ES-I3 (cell line): ENCODE measurements around the gene SLC35A2.

ENCODE experiments used
- H3K36me3 ChIP-seq: 2 replicates; pipeline ENCODE4 v1.6.1; 2013; ENCODE audit warnings: mild to moderate bottlenecking, low read length, control low read depth, moderate library complexity; ENCODE audit not compliant: insufficient read depth
- H3K4me1 ChIP-seq: 2 replicates; pipeline ENCODE4 v1.6.1; 2013; ENCODE audit warnings: mild to moderate bottlenecking, control low read depth, low read length; ENCODE audit not compliant: insufficient read depth
- H3K9ac ChIP-seq: 2 replicates; pipeline ENCODE4 v1.6.1; 2013; ENCODE audit warnings: low read depth, mild to moderate bottlenecking, low read length, moderate library complexity
- H3K9me3 ChIP-seq: 2 replicates; pipeline ENCODE4 v1.6.1; 2013; ENCODE audit warnings: mild to moderate bottlenecking, low read length, moderate library complexity; ENCODE audit not compliant: control insufficient read depth, insufficient read depth

Gene SLC35A2

GRCh38 chrX:48911412-48912182, at the start of gene SLC35A2:
SLC35A2 (minus strand) TSS chrX:48911646; CDS start chrX:48911636, 10 bp downstream.
- H3K36me3 ChIP-seq, result peaks cover 29% of the 10 kb centered on the region
- H3K9me3 ChIP-seq, result no peaks in the 10 kb centered on the region
- no peaks in the 10 kb centered on the region; the same call in 1 of the 2 replicates for H3K4me1 ChIP-seq
- H3K9ac ChIP-seq, result peak within 1 kb of the TSS; percentile 69

- H3K9ac ChIP-seq, result no peak overlapping the region
- peaks cover 7% of the 10 kb centered on the region; the same call in 1 of the 2 replicates for H3K36me3 ChIP-seq
- no peaks in the 10 kb centered on the region for H3K9me3 ChIP-seq
- H3K4me1 ChIP-seq, result peaks cover 6% of the 10 kb centered on the region
Observed at GRCh38 chrX:48960291-48960690, 48.8 kb upstream of the SLC35A2 start.

GRCh38 chrX:48958635-48959094, 47.2 kb upstream of the SLC35A2 start:
- H3K4me1 ChIP-seq, result peaks cover 6% of the 10 kb centered on the region
- H3K36me3 ChIP-seq, result peaks cover 10% of the 10 kb centered on the region
- no peaks in the 10 kb centered on the region for H3K9me3 ChIP-seq
- H3K9ac ChIP-seq, result peak overlapping the region; percentile 81

- Histone ChIP-seq H3K4me1 (peaks cover 6% of the 10 kb centered on the region), H3K9me3 (no peaks in the 10 kb centered on the region), H3K9ac (peak overlapping the region; percentile 81), H3K36me3 (peaks cover 10% of the 10 kb centered on the region)
Observed at GRCh38 chrX:48957827-48958634, 46.6 kb upstream of the SLC35A2 start.

GRCh38 chrX:48957477-48957826, 46.0 kb upstream of the SLC35A2 start, which contains the start of gene OTUD5:
OTUD5 (minus strand) TSS chrX:48957607; CDS start chrX:48957570, 37 bp downstream.
- H3K9me3 ChIP-seq, result no peaks in the 10 kb centered on the region
- peaks cover 6% of the 10 kb centered on the region for H3K4me1 ChIP-seq
- peaks cover 10% of the 10 kb centered on the region for H3K36me3 ChIP-seq
- H3K9ac ChIP-seq, result peak within 1 kb of the TSS; percentile 81

DNA sequence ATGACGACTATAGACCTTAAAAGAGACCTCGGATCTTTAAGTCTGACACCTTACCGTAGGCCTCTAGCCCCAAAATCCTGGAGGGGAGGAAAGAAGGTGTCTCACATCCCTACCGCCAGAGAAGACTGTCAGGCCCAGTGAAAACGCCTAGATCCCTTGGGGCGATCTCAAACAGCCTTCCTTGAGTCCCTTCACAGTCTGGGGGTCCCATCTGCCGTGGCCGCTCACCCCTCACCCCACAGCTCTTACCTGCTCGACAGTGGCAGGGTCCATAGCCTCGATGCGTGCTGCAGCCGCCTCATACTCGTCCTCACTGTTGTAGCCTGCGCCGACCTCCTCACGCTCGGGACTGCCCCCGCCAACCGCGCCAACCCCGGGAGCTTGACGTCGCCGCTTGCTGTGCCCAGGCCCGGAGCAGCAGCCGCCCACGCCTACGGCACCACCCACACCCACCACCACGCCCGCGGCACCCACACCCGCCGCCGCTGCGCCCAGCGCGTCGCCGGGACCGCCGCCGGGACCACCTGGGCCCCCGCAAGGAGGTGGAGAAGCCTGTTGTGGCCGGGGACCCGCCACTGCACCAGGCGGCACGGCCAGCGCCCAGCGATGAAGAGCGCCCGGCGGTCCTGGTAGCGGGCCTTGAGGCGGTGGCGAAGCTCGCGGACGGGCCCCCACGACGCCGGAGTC, 45.4 kb upstream of the SLC35A2 start:
- peaks cover 6% of the 10 kb centered on the region for H3K4me1 ChIP-seq
- H3K9ac ChIP-seq, result peak overlapping the region; percentile 81
- H3K36me3 ChIP-seq, result peaks cover 10% of the 10 kb centered on the region
- no peaks in the 10 kb centered on the region for H3K9me3 ChIP-seq

DNA sequence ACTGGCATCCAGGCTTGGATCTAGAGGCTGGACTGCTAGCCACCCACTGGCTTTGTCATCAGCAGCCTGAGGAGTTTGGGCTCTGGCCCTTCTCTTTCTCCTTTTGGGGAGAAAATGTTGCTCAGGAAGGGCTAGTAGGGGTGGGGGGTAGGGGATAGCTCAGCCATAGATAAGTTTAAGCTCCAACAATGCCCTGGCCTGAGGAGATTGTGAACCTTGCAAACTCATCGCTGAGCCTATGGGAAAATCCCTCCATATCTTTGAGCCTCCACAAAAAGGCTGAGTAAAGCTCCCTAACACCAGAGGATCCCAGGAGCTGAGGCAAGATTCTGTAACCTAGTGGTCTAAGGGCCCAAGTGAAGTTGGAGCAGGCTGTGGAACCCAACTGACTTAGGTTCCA, 37.1 kb upstream of the SLC35A2 start:
- no peaks in the 10 kb centered on the region; the same call in 1 of the 2 replicates for H3K9me3 ChIP-seq
- no peak overlapping the region for H3K9ac ChIP-seq
- no peaks in the 10 kb centered on the region for H3K36me3 ChIP-seq
- peaks cover 4% of the 10 kb centered on the region; the same call in 1 of the 2 replicates for H3K4me1 ChIP-seq

- Histone ChIP-seq H3K9me3 (no peaks in the 10 kb centered on the region; the same call in 1 of the 2 replicates), H3K36me3 (no peaks in the 10 kb centered on the region), H3K9ac (no peak overlapping the region), H3K4me1 (peaks cover 10% of the 10 kb centered on the region)
Observed at GRCh38 chrX:48945517-48946348, 34.3 kb upstream of the SLC35A2 start.

GRCh38 chrX:48942895-48943294, 31.4 kb upstream of the SLC35A2 start:
- no peaks in the 10 kb centered on the region; the same call in 1 of the 2 replicates for H3K9me3 ChIP-seq
- no peak overlapping the region for H3K9ac ChIP-seq
- peaks cover 10% of the 10 kb centered on the region for H3K4me1 ChIP-seq
- no peaks in the 10 kb centered on the region for H3K36me3 ChIP-seq

GRCh38 chrX:48940404-48940955, 29.0 kb upstream of the SLC35A2 start:
- Histone ChIP-seq H3K36me3 (no peaks in the 10 kb centered on the region; the same call in 1 of the 2 replicates), H3K9ac (no peak overlapping the region), H3K9me3 (no peaks in the 10 kb centered on the region), H3K4me1 (peaks cover 18% of the 10 kb centered on the region)

- Histone ChIP-seq H3K9me3 (no peaks in the 10 kb centered on the region), H3K36me3 (no peaks in the 10 kb centered on the region; the same call in 1 of the 2 replicates), H3K4me1 (peaks cover 18% of the 10 kb centered on the region), H3K9ac (no peak overlapping the region)
Observed at GRCh38 chrX:48939524-48940228, 28.2 kb upstream of the SLC35A2 start.

DNA sequence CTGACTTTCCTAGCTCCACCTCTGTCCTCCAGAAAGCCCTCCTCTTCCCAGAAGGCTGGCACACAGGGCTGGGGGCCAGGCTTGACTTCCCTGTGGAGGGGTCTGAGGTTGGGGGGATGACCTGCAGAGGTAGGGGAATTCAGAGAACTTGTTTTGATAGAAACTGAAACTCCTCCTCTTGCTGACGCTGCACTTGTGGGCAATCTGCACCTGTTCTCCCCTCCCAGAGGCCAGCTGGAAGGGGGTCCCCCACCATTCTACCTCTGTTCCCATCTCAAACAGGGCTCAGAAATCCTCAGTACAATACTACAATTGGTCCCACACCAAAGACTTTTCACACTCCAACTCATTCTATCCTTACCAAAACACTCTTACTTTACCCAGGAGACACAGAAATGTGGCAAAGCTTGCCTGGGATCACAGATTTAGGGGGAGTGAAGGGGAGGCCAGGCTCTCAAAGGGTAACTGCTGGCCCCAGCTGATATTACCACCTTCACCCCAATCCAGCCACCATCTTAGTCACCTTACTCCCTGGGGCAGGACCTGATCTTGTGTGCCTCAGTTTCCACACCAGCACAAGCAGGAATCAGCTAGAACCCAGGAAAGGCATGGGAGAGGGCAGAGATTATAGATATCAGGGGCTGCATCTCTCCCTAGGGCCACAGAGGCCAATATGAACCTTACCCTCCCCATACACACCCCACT, 27.4 kb upstream of the SLC35A2 start:
- Histone ChIP-seq H3K9ac (no peak overlapping the region), H3K4me1 (peaks cover 18% of the 10 kb centered on the region), H3K9me3 (no peaks in the 10 kb centered on the region), H3K36me3 (peaks cover 3% of the 10 kb centered on the region)
